GM21367 (cell line): ENCODE measurements around the gene TNNT2.

Experiments
- ATAC-seq: cut with Tn5 transposase; IDR thresholded peaks from one replicate; pipeline ENCODE4 v1.9.1; 2021; ENCODE audit not compliant: unreplicated experiment

The TNNT2 gene

DNA sequence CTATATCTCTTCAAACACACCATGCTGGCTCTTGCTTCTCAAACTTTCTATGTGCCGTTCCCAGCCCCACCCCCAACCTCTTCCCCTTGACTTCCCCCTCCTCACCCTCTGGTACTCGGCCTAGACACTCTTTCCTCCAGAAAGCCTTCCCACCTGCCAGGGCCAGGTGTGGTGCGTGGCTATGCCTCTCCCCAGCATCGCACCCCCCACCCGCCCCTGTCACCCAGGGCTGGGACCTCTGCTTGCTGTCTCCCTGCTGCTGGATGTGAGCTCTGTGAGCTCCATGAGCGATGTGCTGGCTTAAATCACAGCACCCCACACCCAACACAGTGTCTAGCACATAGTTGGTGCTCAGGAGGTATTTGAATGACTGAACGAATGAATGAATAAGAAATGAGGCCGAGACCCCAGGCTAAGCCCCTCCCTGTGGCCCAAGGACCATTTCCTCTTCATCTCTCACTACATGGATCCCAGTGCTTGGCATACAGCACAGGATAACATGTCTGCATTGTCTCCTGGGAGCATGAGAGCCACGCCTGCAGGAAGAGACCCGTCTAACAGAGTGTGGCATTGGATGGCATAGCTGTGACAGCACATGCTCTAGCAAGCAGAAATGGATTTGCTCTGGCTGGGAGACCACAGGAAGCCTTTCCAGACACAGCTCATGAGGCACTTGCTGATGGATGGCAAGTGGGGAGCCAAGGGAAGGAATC lies 19.7 kb downstream of the TNNT2 start:
- ATAC-seq = no peak

- ATAC-seq = no peak
Observed at GRCh38 chr1:201357211-201357610, 20.3 kb downstream of the TNNT2 start.

- no peak for ATAC-seq
Observed at GRCh38 chr1:201356701-201357100, 20.8 kb downstream of the TNNT2 start.

DNA sequence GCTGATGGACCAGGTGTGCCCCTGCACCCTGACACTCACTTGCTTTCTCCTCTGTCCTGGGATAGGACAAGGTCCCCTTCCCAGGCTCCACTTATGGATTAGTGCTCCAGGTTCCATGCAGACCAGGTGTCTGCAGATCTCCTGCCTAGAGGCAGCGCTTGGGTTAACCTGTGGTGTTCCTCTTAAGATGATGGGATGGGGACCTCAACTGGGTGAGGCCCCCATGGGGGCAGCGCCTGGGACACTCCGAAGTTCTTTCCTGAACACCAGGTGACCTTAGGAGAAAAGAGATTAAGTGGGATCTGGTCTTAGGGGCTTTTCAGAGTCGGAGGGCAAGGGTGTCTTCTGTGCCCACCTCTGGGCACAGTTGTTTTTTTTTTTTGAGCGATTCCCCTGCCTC lies 21.2 kb downstream of the TNNT2 start:
- no peak for ATAC-seq

DNA sequence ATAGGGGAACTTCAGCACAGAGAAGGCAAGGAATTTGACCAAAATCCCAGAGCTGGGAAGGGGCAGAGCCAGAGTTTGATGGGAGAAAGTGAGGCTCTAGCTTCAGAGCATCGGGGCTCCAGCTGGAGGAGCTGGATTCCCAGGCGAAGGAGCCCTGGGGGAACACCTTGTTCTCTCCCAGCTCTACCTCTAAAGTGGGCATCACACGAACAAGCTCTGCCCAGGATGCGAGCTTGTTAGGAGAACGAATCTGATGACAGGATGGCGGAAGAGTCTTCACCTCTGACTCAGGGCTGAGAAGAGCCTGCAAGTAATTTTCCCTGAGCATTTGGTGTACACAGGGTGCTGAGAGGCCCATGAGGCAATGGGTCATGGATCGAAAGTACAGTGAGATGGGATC lies 22.0 kb downstream of the TNNT2 start:
- no peak for ATAC-seq

DNA sequence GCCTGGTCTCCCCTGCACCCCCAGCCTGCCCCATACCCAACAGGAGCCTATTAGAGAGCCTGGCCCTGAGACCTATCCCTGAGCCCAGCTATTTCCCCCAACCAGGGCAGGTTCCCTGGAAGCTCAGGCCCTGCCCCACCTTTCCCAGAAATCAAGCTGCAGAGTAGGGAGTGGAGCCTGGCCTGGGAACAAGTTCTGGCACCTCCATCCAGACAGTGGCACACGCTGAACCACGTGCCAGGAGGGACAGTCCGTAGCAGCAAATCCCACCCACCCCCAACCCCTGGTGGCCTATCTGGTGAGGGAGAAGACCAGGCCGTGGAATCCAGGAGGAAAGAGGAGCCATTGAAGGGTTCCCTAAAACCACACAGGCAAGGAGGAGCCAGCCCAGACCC lies 22.6 kb downstream of the TNNT2 start:
- ATAC-seq = no peak

GRCh38 chr1:201354151-201354900 lies 23.2 kb downstream of the TNNT2 start:
- ATAC-seq = no peak

GRCh38 chr1:201353186-201353940 lies 24.1 kb downstream of the TNNT2 start:
- ATAC-seq = no peak

- no peak for ATAC-seq
Observed at GRCh38 chr1:201351617-201352016, 25.9 kb downstream of the TNNT2 start.

DNA sequence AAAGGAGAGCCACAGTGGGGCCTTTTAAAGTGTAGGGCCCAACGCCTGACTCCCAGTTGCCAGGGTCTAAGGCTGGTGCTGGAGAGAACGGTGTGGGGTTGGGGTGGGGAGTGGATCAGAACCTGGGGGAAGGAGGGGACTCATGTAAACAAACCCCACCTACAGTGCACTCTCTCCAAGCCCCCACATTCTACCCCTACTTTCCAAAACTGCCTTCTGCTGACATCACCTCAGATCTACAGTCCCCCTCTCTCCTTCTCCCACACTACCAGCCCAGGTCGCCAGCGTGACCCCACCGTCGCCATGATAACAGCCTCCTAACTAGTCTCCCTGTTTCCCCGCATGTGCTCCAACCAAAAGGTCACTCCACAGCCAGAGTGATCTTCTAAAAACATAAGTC lies 26.6 kb downstream of the TNNT2 start:
- no peak for ATAC-seq

GRCh38 chr1:201350361-201350725 lies 27.1 kb downstream of the TNNT2 start:
- ATAC-seq = no peak

DNA sequence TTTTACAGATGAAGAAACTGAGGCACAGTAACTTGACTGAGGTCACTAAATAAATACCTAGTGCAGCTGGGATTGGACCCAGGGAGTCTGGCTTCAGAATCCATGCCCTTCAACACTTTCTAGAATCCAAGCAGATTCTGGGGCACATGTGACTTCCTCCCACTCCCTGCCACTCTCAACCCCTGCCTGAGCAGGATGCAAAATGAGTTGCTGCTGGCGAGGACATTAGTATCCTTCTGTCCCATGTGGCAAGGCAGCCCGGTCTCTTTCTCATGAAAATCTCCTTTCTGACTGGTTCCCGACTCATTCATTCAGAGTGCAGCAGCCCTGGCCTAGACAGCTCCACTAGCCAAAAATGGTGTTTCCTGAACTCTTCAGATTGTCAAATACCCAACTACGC lies 28.4 kb downstream of the TNNT2 start:
- ATAC-seq = no peak

GRCh38 chr1:201348211-201348566 lies 29.3 kb downstream of the TNNT2 start:
- ATAC-seq = no peak

GRCh38 chr1:201347498-201348210 lies 29.8 kb downstream of the TNNT2 start:
- ATAC-seq = no peak

GRCh38 chr1:201346987-201347386 lies 30.5 kb downstream of the TNNT2 start:
- ATAC-seq = no peak

- no peak for ATAC-seq
Observed at GRCh38 chr1:201346337-201346939, 31.0 kb downstream of the TNNT2 start.

DNA sequence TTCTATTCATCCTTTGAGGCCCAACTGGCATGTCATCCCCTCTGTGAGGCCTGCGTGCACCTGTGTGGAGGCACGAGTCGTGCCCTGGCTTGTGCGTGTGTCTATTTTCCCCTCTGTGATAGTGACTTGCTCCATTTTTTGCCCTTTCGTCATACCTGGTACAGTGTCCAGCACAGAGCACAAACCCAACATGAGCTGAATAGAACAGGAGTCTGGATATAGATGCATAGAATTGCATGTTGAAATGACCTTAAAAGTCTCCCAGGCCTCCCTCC lies 32.5 kb downstream of the TNNT2 start:
- ATAC-seq = no peak

DNA sequence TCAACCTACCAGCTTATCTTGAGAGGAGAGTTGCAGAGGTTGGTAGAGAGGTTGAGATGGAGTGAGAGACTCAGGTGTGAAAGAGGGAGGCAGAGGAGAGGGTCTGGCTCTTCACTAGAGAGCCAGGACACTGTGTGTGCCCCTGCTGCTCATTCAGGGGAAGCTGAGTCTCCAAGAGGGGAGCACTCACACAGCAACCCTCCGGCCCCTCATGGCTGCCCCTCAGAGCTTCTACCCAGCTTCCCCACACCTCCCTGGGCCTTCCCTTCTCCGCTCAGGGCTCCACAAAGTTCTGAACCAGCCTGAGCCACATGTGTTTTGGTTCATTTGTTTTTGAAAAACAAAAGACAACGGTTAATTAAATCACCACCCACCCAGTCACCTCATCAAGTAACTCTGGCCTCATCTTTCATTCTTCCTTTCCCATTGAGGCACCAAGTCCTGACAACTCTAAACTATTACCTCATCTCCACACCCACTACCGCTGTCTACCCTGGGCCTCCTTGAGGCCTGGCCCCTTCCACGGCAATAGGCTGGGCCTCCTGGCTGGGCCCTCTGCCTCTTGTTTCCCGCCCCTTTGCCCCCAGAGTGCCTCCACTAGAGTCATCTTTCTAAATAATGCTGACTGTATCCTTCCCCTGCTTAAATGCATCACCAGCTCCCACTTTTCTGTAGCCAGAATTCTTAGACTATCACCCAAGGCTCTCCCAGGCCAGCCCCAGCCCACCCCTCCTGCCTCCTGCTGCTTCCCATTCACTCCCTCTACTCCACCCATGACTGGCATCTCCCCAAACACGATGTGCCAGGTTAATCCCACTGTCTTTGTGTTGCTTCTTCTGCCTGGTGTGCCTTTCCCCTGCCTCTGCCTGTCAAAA lies 33.0 kb downstream of the TNNT2 start:
- no peak for ATAC-seq

GRCh38 chr1:201341377-201341776 lies 36.1 kb downstream of the TNNT2 start:
- no peak for ATAC-seq

DNA sequence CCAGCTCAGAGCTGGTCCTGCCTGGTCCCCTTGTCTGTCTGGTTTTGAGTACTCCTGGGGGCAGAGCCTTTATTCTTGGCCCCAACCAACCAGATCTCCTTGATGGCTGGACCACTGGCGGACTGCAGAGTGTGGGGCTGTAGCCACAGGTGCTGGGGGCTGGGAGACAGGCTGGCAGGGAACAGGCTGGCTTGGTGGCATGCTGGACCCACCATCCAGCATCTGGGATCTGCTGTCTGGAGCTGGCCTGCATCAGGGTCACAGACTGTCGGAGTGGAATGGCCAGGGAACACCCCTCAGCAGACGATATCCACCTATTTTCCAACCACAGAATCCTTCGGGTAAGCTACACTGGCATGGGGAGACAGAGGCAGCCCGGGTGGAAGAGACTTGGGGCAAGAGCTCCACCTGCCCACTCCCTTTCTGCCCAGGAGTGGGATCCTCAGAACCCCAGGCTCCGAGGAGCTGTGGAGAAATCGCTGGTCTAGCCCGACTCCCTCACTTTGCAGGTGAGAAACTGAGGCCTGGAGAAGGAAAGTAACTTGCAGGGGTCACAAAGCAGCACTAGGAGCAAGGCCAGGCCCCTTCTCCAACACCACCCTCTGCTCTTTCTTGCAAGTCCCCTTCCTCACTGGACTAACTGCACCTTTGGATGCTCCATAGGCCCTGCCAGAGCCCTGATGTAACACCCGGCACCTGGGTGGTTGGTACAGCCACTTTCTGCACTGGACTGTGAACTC lies 40.6 kb downstream of the TNNT2 start:
- ATAC-seq = no peak
